ENCODE measurements around the gene SPRN. TPM values are rescaled to one million over a fixed set of nuclear protein-coding genes. Genes with fewer than 3 reads are reported as not detected.
A peak's percentile ranks its signal among the peaks of the same experiment; 100 is the strongest.

Gene SPRN
- total and polyA plus RNA-seq, 2 of the 4 experiments (the other 2 are of a cell fraction), result 0.36 to 2.3 TPM

DNA sequence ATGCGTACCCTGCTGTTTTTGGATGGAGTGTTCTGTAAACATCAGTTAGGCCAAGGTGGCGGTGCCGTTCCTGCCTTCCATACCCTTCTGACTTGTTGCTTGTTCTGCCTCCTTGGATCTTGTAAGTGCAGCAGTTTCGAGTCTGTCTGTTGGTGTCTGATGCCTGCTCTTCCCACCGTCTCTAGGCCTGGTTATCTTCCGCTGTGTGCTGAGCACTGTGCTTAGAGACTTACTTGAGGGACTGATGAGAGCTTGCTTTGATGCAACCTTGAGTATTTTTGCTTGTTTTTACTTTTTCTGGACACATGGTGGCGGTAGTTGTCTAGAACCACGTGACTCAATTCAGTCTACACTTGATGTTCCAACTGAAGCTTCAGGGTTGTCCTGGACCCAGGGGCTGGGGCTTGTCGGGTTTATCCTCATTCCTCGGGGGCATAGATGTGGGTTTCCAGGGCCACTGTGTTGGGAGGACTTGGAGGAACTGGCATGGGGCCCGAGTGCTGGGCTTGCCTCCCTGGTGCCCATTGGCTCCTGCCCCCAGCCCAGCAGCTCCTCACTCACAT lies 14.4 kb upstream of the SPRN start:
- H2AK5ac ChIP-seq (ENCODE audit: low read depth, low read length), result no peak overlapping the region
- no peaks in the 10 kb centered on the region for H3K79me1 ChIP-seq (ENCODE audit: low read depth in 1 of 2, low read length in 2 of 2)
- no peak overlapping the region for H3K9ac ChIP-seq (ENCODE audit: low read depth, low read length)
- CTCF ChIA-PET, result no interaction called here
- H3K4me3 ChIP-seq (ENCODE audit: insufficient read depth, low read depth, low read length), result no peak overlapping the region
- H3K4me1 ChIP-seq (ENCODE audit: control insufficient read depth, insufficient read depth, low read length), result no peaks in the 10 kb centered on the region
- no peak for TF ChIP-seq RFX5 (IDR thresholded peaks at IDR 0.05; ENCODE audit: low read depth, low read length)
- TF ChIP-seq, protein P1, sequence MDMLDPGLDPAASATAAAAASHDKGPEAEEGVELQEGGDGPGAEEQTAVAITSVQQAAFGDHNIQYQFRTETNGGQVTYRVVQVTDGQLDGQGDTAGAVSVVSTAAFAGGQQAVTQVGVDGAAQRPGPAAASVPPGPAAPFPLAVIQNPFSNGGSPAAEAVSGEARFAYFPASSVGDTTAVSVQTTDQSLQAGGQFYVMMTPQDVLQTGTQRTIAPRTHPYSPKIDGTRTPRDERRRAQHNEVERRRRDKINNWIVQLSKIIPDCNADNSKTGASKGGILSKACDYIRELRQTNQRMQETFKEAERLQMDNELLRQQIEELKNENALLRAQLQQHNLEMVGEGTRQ (IDR thresholded peaks at IDR 0.05; ENCODE audit: low read depth, low read length), result peak; percentile 81
- TF ChIP-seq CEBPB (IDR thresholded peaks at IDR 0.05; ENCODE audit: low read depth, low read length), result no peak
- no peak for TF ChIP-seq POLR2A (IDR thresholded peaks at IDR 0.05; ENCODE audit: low read depth, low read length)
- TF ChIP-seq ELK1 (IDR thresholded peaks at IDR 0.05; ENCODE audit: borderline replicate concordance, low read depth, low read length), result no peak
- TF ChIP-seq, protein P2, sequence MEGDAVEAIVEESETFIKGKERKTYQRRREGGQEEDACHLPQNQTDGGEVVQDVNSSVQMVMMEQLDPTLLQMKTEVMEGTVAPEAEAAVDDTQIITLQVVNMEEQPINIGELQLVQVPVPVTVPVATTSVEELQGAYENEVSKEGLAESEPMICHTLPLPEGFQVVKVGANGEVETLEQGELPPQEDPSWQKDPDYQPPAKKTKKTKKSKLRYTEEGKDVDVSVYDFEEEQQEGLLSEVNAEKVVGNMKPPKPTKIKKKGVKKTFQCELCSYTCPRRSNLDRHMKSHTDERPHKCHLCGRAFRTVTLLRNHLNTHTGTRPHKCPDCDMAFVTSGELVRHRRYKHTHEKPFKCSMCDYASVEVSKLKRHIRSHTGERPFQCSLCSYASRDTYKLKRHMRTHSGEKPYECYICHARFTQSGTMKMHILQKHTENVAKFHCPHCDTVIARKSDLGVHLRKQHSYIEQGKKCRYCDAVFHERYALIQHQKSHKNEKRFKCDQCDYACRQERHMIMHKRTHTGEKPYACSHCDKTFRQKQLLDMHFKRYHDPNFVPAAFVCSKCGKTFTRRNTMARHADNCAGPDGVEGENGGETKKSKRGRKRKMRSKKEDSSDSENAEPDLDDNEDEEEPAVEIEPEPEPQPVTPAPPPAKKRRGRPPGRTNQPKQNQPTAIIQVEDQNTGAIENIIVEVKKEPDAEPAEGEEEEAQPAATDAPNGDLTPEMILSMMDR (conservative IDR thresholded peaks at IDR 0.05; ENCODE audit: low read depth, low read length), result 0 out of 2 replicates have a peak, but pooled peaks have one; percentile 30
- no peak for TF ChIP-seq SMC3 (IDR thresholded peaks at IDR 0.05; ENCODE audit: low read depth, low read length)
- no peak for DNase-seq
- in situ Hi-C loops (cut with MboI; ENCODE audit: low sequenced_read_pairs), result loop anchor here (5.0 kb wide), 1 partner anchor 134 kb away; no protein-coding TSS in a partner anchor
- WGBS, 2 experiments (ENCODE audit: extremely low coverage in 2 of 2, insufficient read length in 1 of 2), result 76% methylated on average over 6 of the region's 11 CpGs; no CpG with 5 or more reads in 1 of the 2 experiments
- H4K5ac ChIP-seq (ENCODE audit: low read depth, low read length), result no peak overlapping the region
- no peak overlapping the region for H2BK120ac ChIP-seq (ENCODE audit: low read depth, low read length)
- no peak overlapping the region for H3K56ac ChIP-seq (ENCODE audit: extremely low read depth, insufficient read depth, low read length)
- H3K14ac ChIP-seq (replicated peaks; ENCODE audit: low read depth, low read length), result no peak overlapping the region
- no peak overlapping the region for H2AFZ ChIP-seq (replicated peaks; ENCODE audit: low read length, poor library complexity)
- H3K4ac ChIP-seq (ENCODE audit: low read depth, low read length), result no peak overlapping the region
- H3K23ac ChIP-seq (ENCODE audit: low read depth, low read length), result no peak overlapping the region
- no peaks in the 10 kb centered on the region for H3K9me3 ChIP-seq (ENCODE audit: control insufficient read depth, insufficient read depth, low read length)
- H3K4me2 ChIP-seq (ENCODE audit: low read depth, low read length), result no peak overlapping the region
- no peak overlapping the region for H2AK9ac ChIP-seq (replicated peaks; ENCODE audit: low read depth, low read length, poor library complexity)
- no peak overlapping the region for H4K8ac ChIP-seq (ENCODE audit: low read depth in 2 of 2, low read length in 2 of 2)
- H3K9me1 ChIP-seq (ENCODE audit: insufficient read depth, low read length), result no peaks in the 10 kb centered on the region; the same call in 1 of the 2 replicates
- no peaks in the 10 kb centered on the region for H4K20me1 ChIP-seq (ENCODE audit: insufficient read depth, low read length)
- dilution Hi-C loops (cut with HindIII; ENCODE audit: low sequenced_read_pairs, unreplicated experiment), result no loop called here
- H3K27me3 ChIP-seq (ENCODE audit: control insufficient read depth, insufficient read depth, low read length), result no peaks in the 10 kb centered on the region
- no TSS peak for BruUV-seq (replicated peaks)
- POLR2A ChIA-PET (ENCODE audit: unreplicated experiment), result no interaction called here
- no peak overlapping the region for H3K27ac ChIP-seq (ENCODE audit: insufficient read depth, low read length)
- no peak overlapping the region for H4K91ac ChIP-seq (ENCODE audit: insufficient read depth, low read depth, low read length)
- no peak overlapping the region for H3K18ac ChIP-seq (ENCODE audit: low read depth, low read length)
- intact Hi-C loops (cut with micrococcal nuclease), result loop anchor here (5.0 kb wide), 1 partner anchor 59 kb away; no protein-coding TSS in a partner anchor
- no peak overlapping the region for H2BK5ac ChIP-seq (ENCODE audit: low read depth, low read length, poor library complexity, severe bottlenecking)
- no peak overlapping the region for H2BK20ac ChIP-seq (ENCODE audit: low read depth, low read length)
- H3K36me3 ChIP-seq (ENCODE audit: control insufficient read depth, insufficient read depth, low read length), result no peaks in the 10 kb centered on the region
- H2BK15ac ChIP-seq (ENCODE audit: low read depth, low read length), result no peak overlapping the region
- ATAC-seq (ENCODE audit: low read depth), result 0 out of 2 replicates have a peak, but pooled peaks have one; percentile 43

Data from IMR-90 (cell line).